ENCODE results near the gene HOXA6.

HOXA6 gene

GRCh38 chr7:27172823-27173510 is 25.4 kb upstream of the HOXA6 start:
- DNase-seq (ENCODE audit: low read depth): no peak

GRCh38 chr7:27172315-27172774 is 24.8 kb upstream of the HOXA6 start:
- DNase-seq (ENCODE audit: low read depth): no peak

- no peak for DNase-seq (ENCODE audit: low read depth)
Measured at GRCh38 chr7:27171637-27172314, 24.2 kb upstream of the HOXA6 start.

GRCh38 chr7:27171325-27171636 is 23.7 kb upstream of the HOXA6 start:
- DNase-seq (ENCODE audit: low read depth): no peak

- no peak for DNase-seq (ENCODE audit: low read depth)
Measured at GRCh38 chr7:27170426-27171324, 23.1 kb upstream of the HOXA6 start.

- DNase-seq (ENCODE audit: low read depth): no peak
Measured at GRCh38 chr7:27169658-27170425, 22.3 kb upstream of the HOXA6 start.

- no peak for DNase-seq (ENCODE audit: low read depth)
Measured at GRCh38 chr7:27168265-27168947, 20.8 kb upstream of the HOXA6 start.

GRCh38 chr7:27167916-27168264 is 20.3 kb upstream of the HOXA6 start:
- DNase-seq (ENCODE audit: low read depth): no peak

- no peak for DNase-seq (ENCODE audit: low read depth)
Measured at GRCh38 chr7:27166531-27167505, 19.2 kb upstream of the HOXA6 start.

- no peak for DNase-seq (ENCODE audit: low read depth)
Measured at GRCh38 chr7:27165996-27166530, 18.5 kb upstream of the HOXA6 start.

- no peak for DNase-seq (ENCODE audit: low read depth)
Measured at GRCh38 chr7:27165089-27165995, 17.8 kb upstream of the HOXA6 start, which contains the start of gene HOXA9. TSS of gene HOXA9 (minus strand) at chr7:27165537. CDS start at chr7:27165457, 80 bp downstream.

- DNase-seq (ENCODE audit: low read depth): no peak
Measured at GRCh38 chr7:27164367-27165088, 17.0 kb upstream of the HOXA6 start.

GRCh38 chr7:27164045-27164366 is 16.4 kb upstream of the HOXA6 start:
- no peak for DNase-seq (ENCODE audit: low read depth)

- no peak for DNase-seq (ENCODE audit: low read depth)
Measured at GRCh38 chr7:27163288-27164044, 15.9 kb upstream of the HOXA6 start.

GRCh38 chr7:27162561-27163287 is 15.2 kb upstream of the HOXA6 start:
- no peak for DNase-seq (ENCODE audit: low read depth)

GRCh38 chr7:27161721-27162560 is 14.4 kb upstream of the HOXA6 start:
- no peak for DNase-seq (ENCODE audit: low read depth)

Data from fibroblast of the conjunctiva (primary cell).